ENCODE results near the gene FBXL16.
A peak's percentile ranks its signal among the peaks of the same experiment; 100 is the strongest.

FBXL16 gene

DNA sequence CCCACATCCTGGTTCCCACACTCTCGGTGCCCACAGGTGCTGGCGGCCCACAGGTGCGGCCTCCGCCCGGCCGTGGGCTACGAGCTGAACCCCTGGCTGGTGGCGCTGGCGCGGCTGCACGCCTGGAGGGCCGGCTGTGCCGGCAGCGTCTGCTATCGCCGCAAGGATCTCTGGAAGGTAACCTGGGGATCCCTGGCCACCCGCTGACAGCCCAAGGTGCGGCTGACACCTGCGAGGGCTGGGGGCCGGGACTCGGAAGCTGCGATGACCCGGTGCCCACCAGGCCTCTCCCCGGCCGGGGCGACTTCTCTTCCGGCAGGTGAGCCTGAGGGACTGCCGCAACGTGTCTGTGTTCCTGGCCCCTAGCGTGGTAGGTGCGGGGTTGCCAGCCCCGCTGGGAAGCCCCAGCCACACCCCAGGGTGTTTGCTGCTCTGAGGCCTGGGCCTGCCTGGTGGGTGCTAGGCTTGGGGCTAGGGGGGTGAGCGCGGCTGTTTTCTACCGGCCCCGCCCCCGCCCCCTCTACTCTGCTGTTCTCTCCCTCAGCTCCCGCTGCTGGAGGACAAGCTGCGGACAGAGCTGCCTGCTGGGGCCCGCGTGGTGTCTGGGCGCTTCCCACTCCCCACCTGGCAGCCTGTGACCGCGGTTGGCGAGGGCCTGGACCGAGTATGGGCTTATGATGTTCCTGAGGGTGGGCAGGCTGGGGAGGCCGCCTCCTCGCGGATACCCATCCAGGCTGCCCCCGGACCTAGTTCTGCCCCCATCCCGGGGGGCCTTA lies 16.4 kb upstream of the FBXL16 start:
- TF ChIP-seq, protein P1, sequence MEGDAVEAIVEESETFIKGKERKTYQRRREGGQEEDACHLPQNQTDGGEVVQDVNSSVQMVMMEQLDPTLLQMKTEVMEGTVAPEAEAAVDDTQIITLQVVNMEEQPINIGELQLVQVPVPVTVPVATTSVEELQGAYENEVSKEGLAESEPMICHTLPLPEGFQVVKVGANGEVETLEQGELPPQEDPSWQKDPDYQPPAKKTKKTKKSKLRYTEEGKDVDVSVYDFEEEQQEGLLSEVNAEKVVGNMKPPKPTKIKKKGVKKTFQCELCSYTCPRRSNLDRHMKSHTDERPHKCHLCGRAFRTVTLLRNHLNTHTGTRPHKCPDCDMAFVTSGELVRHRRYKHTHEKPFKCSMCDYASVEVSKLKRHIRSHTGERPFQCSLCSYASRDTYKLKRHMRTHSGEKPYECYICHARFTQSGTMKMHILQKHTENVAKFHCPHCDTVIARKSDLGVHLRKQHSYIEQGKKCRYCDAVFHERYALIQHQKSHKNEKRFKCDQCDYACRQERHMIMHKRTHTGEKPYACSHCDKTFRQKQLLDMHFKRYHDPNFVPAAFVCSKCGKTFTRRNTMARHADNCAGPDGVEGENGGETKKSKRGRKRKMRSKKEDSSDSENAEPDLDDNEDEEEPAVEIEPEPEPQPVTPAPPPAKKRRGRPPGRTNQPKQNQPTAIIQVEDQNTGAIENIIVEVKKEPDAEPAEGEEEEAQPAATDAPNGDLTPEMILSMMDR (IDR thresholded peaks at IDR 0.05; ENCODE audit: extremely low read depth, insufficient read depth, missing control alignments), result no peak
- no peak for DNase-seq (ENCODE audit: low spot score)
- in situ Hi-C loops (cut with MboI; ENCODE audit: low pct_unique_long_range_greater_than_20kb, low sequenced_read_pairs, unreplicated experiment), result no loop called here

DNA sequence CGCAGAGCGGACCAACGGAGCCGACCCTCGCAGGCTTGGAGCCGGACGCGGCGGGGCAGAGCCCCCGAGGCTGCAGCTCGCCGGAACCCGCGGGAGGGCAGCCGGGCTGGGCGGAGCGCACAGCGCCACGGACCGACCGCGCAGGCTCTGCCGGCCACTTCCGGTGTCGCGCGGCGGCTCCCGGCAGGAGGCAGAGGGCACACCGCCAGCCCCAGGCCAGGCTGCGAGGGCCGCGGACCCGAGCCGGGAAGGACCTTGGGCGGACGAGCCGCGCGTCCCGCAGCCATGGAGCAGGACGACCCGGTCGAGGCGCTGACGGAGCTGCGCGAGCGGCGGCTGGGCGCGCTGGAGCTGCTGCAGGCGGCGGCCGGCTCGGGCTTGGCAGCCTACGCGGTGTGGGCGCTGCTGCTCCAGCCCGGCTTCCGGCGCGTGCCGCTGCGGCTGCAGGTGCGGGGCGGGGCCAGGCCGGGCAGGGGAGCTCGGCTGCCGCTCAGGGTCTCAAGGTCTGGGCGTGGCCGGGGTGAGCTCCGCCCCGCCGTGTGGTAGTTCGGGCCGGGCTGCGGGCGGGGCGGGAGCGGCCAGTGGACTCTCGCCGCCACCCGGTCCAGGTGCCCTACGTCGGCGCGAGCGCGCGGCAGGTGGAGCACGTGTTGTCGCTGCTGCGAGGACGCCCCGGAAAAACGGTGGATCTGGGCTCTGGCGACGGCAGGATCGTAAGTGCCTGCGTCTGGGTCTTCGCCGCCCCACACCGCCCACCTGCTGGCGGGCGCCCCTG lies 15.6 kb upstream of the FBXL16 start, which contains the start of gene ANTKMT:
Gene ANTKMT, plus strand, starts transcription at position 157 of the 775 bp plus-strand sequence. Its CDS starts 129 bp downstream, at position 286.
- DNase-seq (ENCODE audit: low spot score), result peak; percentile 98
- in situ Hi-C loops (cut with MboI; ENCODE audit: low pct_unique_long_range_greater_than_20kb, low sequenced_read_pairs, unreplicated experiment), result no loop called here
- TF ChIP-seq, protein P1 (IDR thresholded peaks at IDR 0.05; ENCODE audit: extremely low read depth, insufficient read depth, missing control alignments), result peak; percentile 4

GRCh38 chr16:720447-720989 lies 14.9 kb upstream of the FBXL16 start:
- in situ Hi-C loops (cut with MboI; ENCODE audit: low pct_unique_long_range_greater_than_20kb, low sequenced_read_pairs, unreplicated experiment), result no loop called here
- peak; percentile 82 for DNase-seq (ENCODE audit: low spot score)
- TF ChIP-seq, protein P1 (IDR thresholded peaks at IDR 0.05; ENCODE audit: extremely low read depth, insufficient read depth, missing control alignments), result peak; percentile 43

DNA sequence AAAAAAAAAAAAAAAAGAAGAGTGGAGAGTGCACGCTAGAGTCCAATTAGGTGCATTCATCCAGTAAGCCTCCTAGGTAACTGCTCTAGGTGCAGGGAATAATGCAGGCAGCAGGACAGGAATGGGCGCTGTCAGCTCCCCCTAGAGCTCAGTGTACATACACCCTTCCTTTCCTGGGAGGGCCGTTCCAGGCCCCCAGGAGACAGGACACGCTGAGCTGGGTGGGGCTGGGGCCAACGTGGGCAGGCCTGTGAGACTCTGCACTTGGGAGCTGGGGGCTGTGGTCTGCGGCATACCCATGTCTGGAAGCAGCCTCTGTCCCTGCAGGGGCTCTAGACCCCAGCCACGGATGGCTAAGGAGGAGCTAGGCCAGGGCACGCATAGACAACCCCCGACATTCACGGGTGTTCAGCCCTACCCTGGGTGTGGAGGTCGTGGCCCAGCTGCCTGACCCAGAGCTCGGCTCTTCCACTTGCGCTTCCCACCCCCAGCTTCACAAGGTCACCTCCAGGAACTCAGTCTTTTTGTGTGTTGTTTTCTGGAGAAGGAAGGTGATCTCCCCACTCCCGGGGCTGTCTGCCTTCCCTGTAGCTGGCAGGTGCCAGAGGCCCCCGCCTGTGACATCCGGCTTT lies 14.3 kb upstream of the FBXL16 start:
- TF ChIP-seq, protein P1 (IDR thresholded peaks at IDR 0.05; ENCODE audit: extremely low read depth, insufficient read depth, missing control alignments), result peak; percentile 28
- DNase-seq (ENCODE audit: low spot score), result no peak
- in situ Hi-C loops (cut with MboI; ENCODE audit: low pct_unique_long_range_greater_than_20kb, low sequenced_read_pairs, unreplicated experiment), result no loop called here

- no peak for DNase-seq (ENCODE audit: low spot score)
- TF ChIP-seq, protein P1 (IDR thresholded peaks at IDR 0.05; ENCODE audit: extremely low read depth, insufficient read depth, missing control alignments), result no peak
- in situ Hi-C loops (cut with MboI; ENCODE audit: low pct_unique_long_range_greater_than_20kb, low sequenced_read_pairs, unreplicated experiment), result no loop called here
Observed at GRCh38 chr16:718922-719321, 13.3 kb upstream of the FBXL16 start.

DNA sequence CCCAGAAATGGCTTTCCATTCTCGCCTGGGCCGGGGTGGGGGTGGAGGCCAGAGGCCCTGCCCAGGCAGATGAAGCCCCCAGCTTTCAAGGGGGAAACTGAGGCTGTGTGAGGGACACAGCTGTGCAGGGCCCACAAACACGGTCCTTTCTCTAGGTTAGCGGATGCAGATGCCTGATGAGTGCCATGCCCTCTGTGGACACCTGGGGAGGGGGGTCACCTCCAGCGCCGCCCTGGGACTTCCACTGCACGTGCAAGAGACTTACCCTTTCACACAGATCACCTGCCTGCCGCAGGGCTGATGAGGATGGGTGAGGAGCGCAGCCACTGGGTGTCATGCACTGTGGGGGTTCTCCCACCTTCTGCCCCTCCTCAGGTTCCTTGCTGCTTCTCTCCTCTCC lies 12.8 kb upstream of the FBXL16 start:
- in situ Hi-C loops (cut with MboI; ENCODE audit: low pct_unique_long_range_greater_than_20kb, low sequenced_read_pairs, unreplicated experiment), result no loop called here
- TF ChIP-seq, protein P1 (IDR thresholded peaks at IDR 0.05; ENCODE audit: extremely low read depth, insufficient read depth, missing control alignments), result no peak
- DNase-seq (ENCODE audit: low spot score), result no peak

Measured in GM13977 (cell line).